Gastroesophageal sphincter (tissue), 4 donors: ENCODE measurements around the gene SETD1B. TPM values are rescaled to one million over a fixed set of nuclear protein-coding genes. Genes with fewer than 3 reads are reported as not detected.
A peak's percentile ranks its signal among the peaks of the same experiment; 100 is the strongest.

Experiments
- ATAC-seq: fragments of 150-250 bp; one replicate; pipeline ENCODE4 v1.9.1; 2016; ENCODE audit warnings: mild to moderate bottlenecking, moderate library complexity
- H3K27ac ChIP-seq, 4 donors: fragments of 200-600 bp; sonication (generic) in 3 of 4; 1 replicate in 3 of 4; 2 replicates in 1 of 4; pipeline ENCODE4 v1.5.1; 2016 to 2019
- H3K27me3 ChIP-seq: fragments of 200-600 bp; sonication (generic); one replicate; pipeline ENCODE4 v1.5.1; 2019
- H3K36me3 ChIP-seq, 2 donors: fragments of 200-600 bp; sonication (generic); one replicate each; pipeline ENCODE4 v1.5.1; 2019; ENCODE audit warnings: control low read depth in 1 of 2
- H3K4me1 ChIP-seq, 3 donors: fragments of 200-600 bp; sonication (generic); 1 replicate in 2 of 3; 2 replicates in 1 of 3; pipeline ENCODE4 v1.5.1; 2016 to 2019; ENCODE audit warnings: control low read depth in 2 of 3
- H3K4me3 ChIP-seq, 2 donors: fragments of 200-600 bp; sonication (generic); one replicate each; pipeline ENCODE4 v1.5.1; 2019; ENCODE audit warnings: mild to moderate bottlenecking in 1 of 2, moderate library complexity in 1 of 2
- H3K9me3 ChIP-seq, 3 donors: fragments of 200-600 bp; sonication (generic); one replicate each; pipeline ENCODE4 v1.5.1; 2017 to 2019; ENCODE audit warnings: control low read depth in 2 of 3
- CTCF ChIP-seq, 4 experiments: fragments of 200-600 bp in 2 of 4; fragments of 450-650 bp in 2 of 4; sonication (generic) in 1 of 4; IDR thresholded peaks; one replicate each; pipeline ENCODE4 v1.5.1; 2017 to 2019; ENCODE audit warnings: antibody characterized with exemption in 4 of 4, mild to moderate bottlenecking in 2 of 4, moderate library complexity in 2 of 4
- EP300 ChIP-seq: sonication (generic); formaldehyde crosslinking; IDR thresholded peaks from one replicate; pipeline ENCODE4 v1.6.1; 2017; ENCODE audit warnings: antibody characterized with exemption, mild to moderate bottlenecking
- POLR2A ChIP-seq, 2 donors: fragments of 450-650 bp; IDR thresholded peaks; one replicate each; pipeline ENCODE4 v1.6.1; 2017; ENCODE audit warnings: antibody characterized with exemption in 2 of 2, mild to moderate bottlenecking in 2 of 2, moderate library complexity in 1 of 2
- POLR2AphosphoS5 ChIP-seq: sonication (generic); formaldehyde crosslinking; IDR thresholded peaks from one replicate; pipeline ENCODE4 v1.6.1; 2017; ENCODE audit warnings: antibody characterized with exemption
- WGBS, 2 donors: methylation state at CpG; one replicate each; pipeline ENCODE4 v1.1.5; 2018; ENCODE audit warnings: low coverage in 1 of 2; 5-methylcytosine and 5-hydroxymethylcytosine counted together
- total RNA-seq, 4 donors: library from RNA; depleted of rRNA; stranded (reverse); fragments of >200 nt; gene quantifications; one replicate each; pipeline ENCODE4 v1.1.0, GENCODE V29; 2016

SETD1B gene
- total RNA-seq, 4 donors from 2014 or later, result 9.6 to 25.1 (median 20.3) TPM

GRCh38 chr12:121819212-121819949 lies 15.6 kb downstream of the SETD1B start:
- Histone ChIP-seq H3K4me3 (no peak overlapping the region), H3K36me3 (peaks cover 0 to 100% of the 10 kb centered on the region in 2 donors), H3K27me3 (no peaks in the 10 kb centered on the region), H3K4me1 (peaks cover 0 to 3% (median 0%) of the 10 kb centered on the region in 3 donors), H3K9me3 (no peaks in the 10 kb centered on the region), H3K27ac (no peak overlapping the region)
- WGBS, 2 donors, result 81 to 90% methylated on average over 2 to 12 of the region's 22 CpGs
- no peak for ATAC-seq
- TF ChIP-seq POLR2AphosphoS5 (no peak), CTCF (IDR thresholded peaks at IDR 0.05) (no peak), EP300 (no peak), POLR2A (IDR thresholded peaks at IDR 0.05) (no peak)

- H3K36me3 ChIP-seq, result peaks cover 0 to 100% of the 10 kb centered on the region in 2 donors
- 60 to 75% methylated on average over 3 to 4 of the region's 7 CpGs for WGBS, 2 donors
- H3K9me3 ChIP-seq, result no peaks in the 10 kb centered on the region
- H3K4me3 ChIP-seq, result no peak overlapping the region
- H3K27ac ChIP-seq, result no peak overlapping the region
- TF ChIP-seq POLR2AphosphoS5 (no peak), POLR2A (IDR thresholded peaks at IDR 0.05) (no peak), EP300 (no peak), CTCF (IDR thresholded peaks at IDR 0.05) (no peak)
- ATAC-seq, result no peak
- H3K4me1 ChIP-seq, result peaks cover 0 to under 1% (median 0%) of the 10 kb centered on the region in 3 donors
- H3K27me3 ChIP-seq, result no peaks in the 10 kb centered on the region
These were observed 16.2 kb downstream of the SETD1B start for GRCh38 chr12:121820056-121820455.

- no peak overlapping the region for H3K4me3 ChIP-seq
- peak; percentile 26 for ATAC-seq
These were observed 18.7 kb downstream of the SETD1B start for GRCh38 chr12:121822393-121823100.

GRCh38 chr12:121823101-121823726 lies 19.4 kb downstream of the SETD1B start:
- H3K36me3 ChIP-seq, result peaks cover 0 to 97% of the 10 kb centered on the region in 2 donors
- WGBS, 2 donors, result 100% methylated on average over 3 of the region's 36 CpGs; no CpG with 5 or more reads in 1 of the 2 donors
- H3K4me1 ChIP-seq, result peaks cover 0 to 7% (median 0%) of the 10 kb centered on the region in 3 donors
- no peak for ATAC-seq
- H3K27me3 ChIP-seq, result no peaks in the 10 kb centered on the region
- TF ChIP-seq CTCF (IDR thresholded peaks at IDR 0.05) (no peak), POLR2A (IDR thresholded peaks at IDR 0.05) (no peak), POLR2AphosphoS5 (no peak), EP300 (no peak)
- no peak overlapping the region for H3K4me3 ChIP-seq
- no peaks in the 10 kb centered on the region for H3K9me3 ChIP-seq
- no peak overlapping the region for H3K27ac ChIP-seq

More at GRCh38 chr12:121822393-121823100, 18.7 kb downstream of the SETD1B start:
- peaks cover 0 to 7% (median 0%) of the 10 kb centered on the region in 3 donors for H3K4me1 ChIP-seq
- no peaks in the 10 kb centered on the region for H3K9me3 ChIP-seq
- H3K36me3 ChIP-seq, result peaks cover 0 to 97% of the 10 kb centered on the region in 2 donors
- WGBS, 2 donors, result 87% methylated on average over 13 of the region's 39 CpGs; no CpG with 5 or more reads in 1 of the 2 donors
- H3K27ac ChIP-seq, result no peak overlapping the region
- no peak for TF ChIP-seq POLR2AphosphoS5
- TF ChIP-seq EP300, result no peak
- TF ChIP-seq CTCF (IDR thresholded peaks at IDR 0.05), result no peak
- no peak for TF ChIP-seq POLR2A (IDR thresholded peaks at IDR 0.05)
- H3K27me3 ChIP-seq, result no peaks in the 10 kb centered on the region
